NCI-H2107 treated with DMSO at 0.1 percent for 48 hours (cell line): ENCODE data around the gene SLC25A39.

Experiments used
- DNase-seq: peaks from one replicate; lab custom pipeline; 2025; ENCODE audit not compliant: unreplicated experiment; lab: John Stamatoyannopoulos, UW

Gene SLC25A39

GRCh38 chr17:44280392-44280937 is 44.2 kb downstream of the SLC25A39 start:
- no peak for DNase-seq

- no peak for DNase-seq
Observed at GRCh38 chr17:44279666-44280391, 44.8 kb downstream of the SLC25A39 start.

GRCh38 chr17:44279346-44279665 is 45.3 kb downstream of the SLC25A39 start:
- DNase-seq = no peak

GRCh38 chr17:44277976-44278375 is 46.6 kb downstream of the SLC25A39 start:
- no peak for DNase-seq

- no peak for DNase-seq
Observed at GRCh38 chr17:44273607-44274006, 51.0 kb downstream of the SLC25A39 start.

- no peak for DNase-seq
Observed at GRCh38 chr17:44272954-44273353, 51.7 kb downstream of the SLC25A39 start.

- DNase-seq = no peak
Observed at GRCh38 chr17:44272321-44272951, 52.2 kb downstream of the SLC25A39 start.
